GM23338 (cell line): ENCODE results near the gene MLLT3.

Source experiments
- CREB1 ChIP-seq: fragments of 250-450 bp; sonication (Bioruptor Pico); IDR thresholded peaks from 2 replicates; pipeline ENCODE4 v1.5.0; 2020; ENCODE audit warnings: low read depth, mild to moderate bottlenecking, moderate library complexity
- EZH2 ChIP-seq: fragments of 200-600 bp; sonication (generic); IDR thresholded peaks from one replicate; pipeline ENCODE4 v1.8.0; 2017; ENCODE audit warnings: antibody characterized with exemption, mild to moderate bottlenecking, low read depth; ENCODE audit not compliant: unreplicated experiment
- EZH2phosphoT487 ChIP-seq: fragments of 200-600 bp; sonication (generic); IDR thresholded peaks from one replicate; pipeline ENCODE4 v1.8.1; 2018; ENCODE audit warnings: antibody characterized with exemption; ENCODE audit not compliant: unreplicated experiment
- JUNB ChIP-seq: IDR thresholded peaks from one replicate; pipeline ENCODE4 v1.6.1; 2016; ENCODE audit warnings: antibody characterized with exemption; ENCODE audit not compliant: unreplicated experiment
- NANOG ChIP-seq: IDR thresholded peaks from 2 replicates; pipeline ENCODE4 v1.6.1; 2016; ENCODE audit warnings: antibody characterized with exemption, borderline replicate concordance
- POLR2AphosphoS5 ChIP-seq: IDR thresholded peaks from 2 replicates; pipeline ENCODE4 v1.6.1; 2016; ENCODE audit warnings: antibody characterized with exemption, low read depth
- TF ChIP-seq, protein P1 (sequence below), 2 experiments: fragments of 200-600 bp in 1 of 2; sonication (generic) in 1 of 2; conservative IDR thresholded peaks; 2 replicates each; pipeline versions ENCODE4 v1.5.1 to v1.6.1; 2016 to 2017; ENCODE audit warnings: antibody characterized with exemption in 2 of 2, low read depth in 2 of 2, mild to moderate bottlenecking in 2 of 2, moderate library complexity in 1 of 2
- TF ChIP-seq, protein P2 (sequence below): IDR thresholded peaks from one replicate; pipeline ENCODE4 v1.6.1; 2018; ENCODE audit warnings: antibody characterized with exemption; ENCODE audit not compliant: unreplicated experiment
- TF ChIP-seq, protein P3 (sequence below): IDR thresholded peaks from 2 replicates; pipeline ENCODE4 v1.6.1; 2016; ENCODE audit warnings: antibody characterized with exemption

DNA sequence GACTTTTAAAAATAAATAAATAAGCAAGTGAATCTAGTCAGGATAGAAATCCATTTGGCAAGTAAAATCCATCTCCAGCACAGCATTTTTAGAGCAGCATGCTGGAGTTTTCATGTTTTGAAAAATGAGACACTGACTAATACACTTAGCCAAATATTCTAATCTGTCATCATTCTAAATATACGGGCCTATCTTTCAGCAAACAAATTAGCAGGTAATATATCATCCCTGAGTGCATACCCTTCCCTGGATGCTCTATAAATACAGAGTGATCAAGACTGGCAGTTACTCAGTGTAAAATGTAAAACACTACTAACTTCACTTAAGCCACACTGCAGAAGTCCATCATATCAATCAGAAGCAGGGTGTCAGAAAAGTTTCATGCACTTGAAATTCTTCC, 58.4 kb downstream of the MLLT3 start:
- TF ChIP-seq, protein P1, sequence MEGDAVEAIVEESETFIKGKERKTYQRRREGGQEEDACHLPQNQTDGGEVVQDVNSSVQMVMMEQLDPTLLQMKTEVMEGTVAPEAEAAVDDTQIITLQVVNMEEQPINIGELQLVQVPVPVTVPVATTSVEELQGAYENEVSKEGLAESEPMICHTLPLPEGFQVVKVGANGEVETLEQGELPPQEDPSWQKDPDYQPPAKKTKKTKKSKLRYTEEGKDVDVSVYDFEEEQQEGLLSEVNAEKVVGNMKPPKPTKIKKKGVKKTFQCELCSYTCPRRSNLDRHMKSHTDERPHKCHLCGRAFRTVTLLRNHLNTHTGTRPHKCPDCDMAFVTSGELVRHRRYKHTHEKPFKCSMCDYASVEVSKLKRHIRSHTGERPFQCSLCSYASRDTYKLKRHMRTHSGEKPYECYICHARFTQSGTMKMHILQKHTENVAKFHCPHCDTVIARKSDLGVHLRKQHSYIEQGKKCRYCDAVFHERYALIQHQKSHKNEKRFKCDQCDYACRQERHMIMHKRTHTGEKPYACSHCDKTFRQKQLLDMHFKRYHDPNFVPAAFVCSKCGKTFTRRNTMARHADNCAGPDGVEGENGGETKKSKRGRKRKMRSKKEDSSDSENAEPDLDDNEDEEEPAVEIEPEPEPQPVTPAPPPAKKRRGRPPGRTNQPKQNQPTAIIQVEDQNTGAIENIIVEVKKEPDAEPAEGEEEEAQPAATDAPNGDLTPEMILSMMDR (conservative IDR thresholded peaks at IDR 0.05; ENCODE audit: low read depth in 2 of 2): no peak
- no peak for TF ChIP-seq EZH2phosphoT487
- TF ChIP-seq, protein P2, sequence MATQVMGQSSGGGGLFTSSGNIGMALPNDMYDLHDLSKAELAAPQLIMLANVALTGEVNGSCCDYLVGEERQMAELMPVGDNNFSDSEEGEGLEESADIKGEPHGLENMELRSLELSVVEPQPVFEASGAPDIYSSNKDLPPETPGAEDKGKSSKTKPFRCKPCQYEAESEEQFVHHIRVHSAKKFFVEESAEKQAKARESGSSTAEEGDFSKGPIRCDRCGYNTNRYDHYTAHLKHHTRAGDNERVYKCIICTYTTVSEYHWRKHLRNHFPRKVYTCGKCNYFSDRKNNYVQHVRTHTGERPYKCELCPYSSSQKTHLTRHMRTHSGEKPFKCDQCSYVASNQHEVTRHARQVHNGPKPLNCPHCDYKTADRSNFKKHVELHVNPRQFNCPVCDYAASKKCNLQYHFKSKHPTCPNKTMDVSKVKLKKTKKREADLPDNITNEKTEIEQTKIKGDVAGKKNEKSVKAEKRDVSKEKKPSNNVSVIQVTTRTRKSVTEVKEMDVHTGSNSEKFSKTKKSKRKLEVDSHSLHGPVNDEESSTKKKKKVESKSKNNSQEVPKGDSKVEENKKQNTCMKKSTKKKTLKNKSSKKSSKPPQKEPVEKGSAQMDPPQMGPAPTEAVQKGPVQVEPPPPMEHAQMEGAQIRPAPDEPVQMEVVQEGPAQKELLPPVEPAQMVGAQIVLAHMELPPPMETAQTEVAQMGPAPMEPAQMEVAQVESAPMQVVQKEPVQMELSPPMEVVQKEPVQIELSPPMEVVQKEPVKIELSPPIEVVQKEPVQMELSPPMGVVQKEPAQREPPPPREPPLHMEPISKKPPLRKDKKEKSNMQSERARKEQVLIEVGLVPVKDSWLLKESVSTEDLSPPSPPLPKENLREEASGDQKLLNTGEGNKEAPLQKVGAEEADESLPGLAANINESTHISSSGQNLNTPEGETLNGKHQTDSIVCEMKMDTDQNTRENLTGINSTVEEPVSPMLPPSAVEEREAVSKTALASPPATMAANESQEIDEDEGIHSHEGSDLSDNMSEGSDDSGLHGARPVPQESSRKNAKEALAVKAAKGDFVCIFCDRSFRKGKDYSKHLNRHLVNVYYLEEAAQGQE: no peak
- no peak for TF ChIP-seq EZH2
- TF ChIP-seq POLR2AphosphoS5: no peak
- TF ChIP-seq JUNB: no peak
- no peak for TF ChIP-seq NANOG
- no peak for TF ChIP-seq CREB1 (CRISPR knock-in tag)
- TF ChIP-seq, protein P3, sequence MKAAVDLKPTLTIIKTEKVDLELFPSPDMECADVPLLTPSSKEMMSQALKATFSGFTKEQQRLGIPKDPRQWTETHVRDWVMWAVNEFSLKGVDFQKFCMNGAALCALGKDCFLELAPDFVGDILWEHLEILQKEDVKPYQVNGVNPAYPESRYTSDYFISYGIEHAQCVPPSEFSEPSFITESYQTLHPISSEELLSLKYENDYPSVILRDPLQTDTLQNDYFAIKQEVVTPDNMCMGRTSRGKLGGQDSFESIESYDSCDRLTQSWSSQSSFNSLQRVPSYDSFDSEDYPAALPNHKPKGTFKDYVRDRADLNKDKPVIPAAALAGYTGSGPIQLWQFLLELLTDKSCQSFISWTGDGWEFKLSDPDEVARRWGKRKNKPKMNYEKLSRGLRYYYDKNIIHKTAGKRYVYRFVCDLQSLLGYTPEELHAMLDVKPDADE: no peak
